Chondrocyte (in vitro differentiated cells): ENCODE data around the gene GPC6. TPM values are rescaled to one million over a fixed set of nuclear protein-coding genes. Genes with fewer than 3 reads are reported as not detected.

ENCODE experiments used
- DNase-seq: peaks from one replicate; pipeline ENCODE4 v3.0.0; 2021; ENCODE audit warnings: mixed read lengths, low spot score
- H3K27ac Mint-ChIP-seq: one replicate; pipeline ENCODE4 v1.8.0; 2021; ENCODE audit warnings: mild to moderate bottlenecking, moderate library complexity, mixed read lengths; ENCODE audit not compliant: unreplicated experiment
- H3K27me3 Mint-ChIP-seq: 2 replicates; pipeline ENCODE4 v1.8.0; 2021; ENCODE audit warnings: low read depth, mixed read lengths
- H3K36me3 Mint-ChIP-seq: 2 replicates; pipeline ENCODE4 v1.8.0; 2021; ENCODE audit warnings: low read depth, mixed read lengths
- H3K4me1 Mint-ChIP-seq: 2 replicates; pipeline ENCODE4 v1.8.0; 2021; ENCODE audit warnings: low read depth, mild to moderate bottlenecking, mixed read lengths
- H3K4me3 Mint-ChIP-seq: one replicate; pipeline ENCODE4 v1.8.0; 2021; ENCODE audit warnings: mild to moderate bottlenecking, moderate library complexity, mixed read lengths; ENCODE audit not compliant: unreplicated experiment
- H3K9me3 Mint-ChIP-seq: 2 replicates; pipeline ENCODE4 v1.8.0; 2021; ENCODE audit warnings: low read depth, mixed read lengths
- CTCF ChIP-seq: fragments of 200-600 bp; sonication (generic); IDR thresholded peaks from 2 replicates; pipeline ENCODE4 v1.5.0; 2021; ENCODE audit warnings: antibody characterized with exemption, mild to moderate bottlenecking, moderate library complexity
- total RNA-seq: library from RNA; stranded (reverse); gene quantifications from 3 replicates; pipeline ENCODE4 v1.2.1, GENCODE V29; 2021

The GPC6 gene
- total RNA-seq, 1 donor from 2014 or later, result 76.1 TPM

- no peaks in the 10 kb centered on the region for H3K27me3 Mint-ChIP-seq
- DNase-seq, result no peak
- TF ChIP-seq CTCF, result no peak
- H3K9me3 Mint-ChIP-seq, result peaks cover 4% of the 10 kb centered on the region
- peaks cover 7% of the 10 kb centered on the region for H3K36me3 Mint-ChIP-seq
- peaks cover 10% of the 10 kb centered on the region for H3K4me1 Mint-ChIP-seq
- H3K27ac Mint-ChIP-seq, result no peak overlapping the region
- H3K4me3 Mint-ChIP-seq, result no peak overlapping the region
These were observed 654.8 kb downstream of the GPC6 start for GRCh38 chr13:93881411-93881810.

GRCh38 chr13:93882086-93882651 is 655.6 kb downstream of the GPC6 start:
- Mint-ChIP-seq H3K27ac (no peak overlapping the region), H3K36me3 (peaks cover 7% of the 10 kb centered on the region), H3K27me3 (no peaks in the 10 kb centered on the region), H3K4me1 (peaks cover 10% of the 10 kb centered on the region), H3K9me3 (peaks cover 4% of the 10 kb centered on the region), H3K4me3 (no peak overlapping the region)
- DNase-seq, result no peak
- TF ChIP-seq CTCF, result no peak

- no peak overlapping the region for H3K4me3 Mint-ChIP-seq
- H3K4me1 Mint-ChIP-seq, result peaks cover 8% of the 10 kb centered on the region
- no peaks in the 10 kb centered on the region for H3K9me3 Mint-ChIP-seq
- H3K27ac Mint-ChIP-seq, result no peak overlapping the region
- no peaks in the 10 kb centered on the region for H3K36me3 Mint-ChIP-seq
- no peak for DNase-seq
- no peak for TF ChIP-seq CTCF
- H3K27me3 Mint-ChIP-seq, result no peaks in the 10 kb centered on the region
These were observed 662.9 kb downstream of the GPC6 start for GRCh38 chr13:93889430-93889951.

GRCh38 chr13:93899981-93900380 is 673.4 kb downstream of the GPC6 start:
- no peak for DNase-seq
- peaks cover 3% of the 10 kb centered on the region for H3K36me3 Mint-ChIP-seq
- no peaks in the 10 kb centered on the region for H3K27me3 Mint-ChIP-seq
- peaks cover 8% of the 10 kb centered on the region for H3K9me3 Mint-ChIP-seq
- H3K27ac Mint-ChIP-seq, result peak overlapping the region; percentile 80
- peaks cover 70% of the 10 kb centered on the region for H3K4me1 Mint-ChIP-seq
- no peak for TF ChIP-seq CTCF
- H3K4me3 Mint-ChIP-seq, result peak overlapping the region; percentile 8

- Mint-ChIP-seq H3K9me3 (peaks cover 8% of the 10 kb centered on the region), H3K27ac (peak overlapping the region; percentile 80), H3K27me3 (no peaks in the 10 kb centered on the region), H3K4me3 (peak overlapping the region; percentile 8), H3K4me1 (peaks cover 67% of the 10 kb centered on the region), H3K36me3 (peaks cover 3% of the 10 kb centered on the region)
- DNase-seq, result no peak
- TF ChIP-seq CTCF, result no peak
These were observed 674.1 kb downstream of the GPC6 start for GRCh38 chr13:93900731-93901130.
